ENCODE measurements around the gene CHRM4.

CHRM4 gene

DNA sequence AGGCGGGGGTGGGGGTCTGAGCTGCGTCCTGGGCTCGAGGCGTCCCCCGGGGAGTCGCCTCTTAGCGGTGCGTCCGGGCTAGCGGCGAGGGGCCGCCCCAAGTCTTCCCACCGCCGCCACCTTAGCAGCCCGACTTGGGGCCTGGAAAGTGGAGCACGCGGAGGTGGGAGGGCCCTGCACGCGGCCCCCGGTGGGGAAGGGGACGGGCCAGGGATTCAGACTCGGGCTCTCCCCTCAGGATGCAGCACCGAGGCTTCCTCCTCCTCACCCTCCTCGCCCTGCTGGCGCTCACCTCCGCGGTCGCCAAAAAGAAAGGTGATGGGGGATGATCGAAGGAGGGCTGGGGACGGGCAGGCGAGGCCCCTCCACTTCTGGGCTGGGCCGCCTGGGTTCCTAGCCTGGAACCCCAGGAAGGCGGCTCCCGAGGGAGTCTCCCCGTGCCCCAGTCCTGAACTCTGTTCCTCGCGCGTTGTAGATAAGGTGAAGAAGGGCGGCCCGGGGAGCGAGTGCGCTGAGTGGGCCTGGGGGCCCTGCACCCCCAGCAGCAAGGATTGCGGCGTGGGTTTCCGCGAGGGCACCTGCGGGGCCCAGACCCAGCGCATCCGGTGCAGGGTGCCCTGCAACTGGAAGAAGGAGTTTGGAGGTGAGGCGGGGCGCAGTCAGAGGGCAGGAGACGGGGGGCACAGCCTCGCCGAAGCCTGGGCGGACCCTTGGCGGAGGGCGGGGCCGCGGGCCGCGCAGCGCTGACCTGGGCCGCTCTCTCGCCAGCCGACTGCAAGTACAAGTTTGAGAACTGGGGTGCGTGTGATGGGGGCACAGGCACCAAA is 9.5 kb downstream of the CHRM4 start:
- TF ChIP-seq GATA3 (IDR thresholded peaks at IDR 0.05; ENCODE audit: low read depth, low read length) = no peak
- no peak for TF ChIP-seq GATA2 (IDR thresholded peaks at IDR 0.05; ENCODE audit: low read depth, low read length)

GRCh38 chr11:46381048-46381818 is 10.3 kb downstream of the CHRM4 start, which contains the start of gene MDK:
TSS of gene MDK (plus strand) at chr11:46381669. CDS start at chr11:46382058, 389 bp downstream.
- TF ChIP-seq GATA3 (IDR thresholded peaks at IDR 0.05; ENCODE audit: low read depth, low read length) (no peak), GATA2 (IDR thresholded peaks at IDR 0.05; ENCODE audit: low read depth, low read length) (no peak)

DNA sequence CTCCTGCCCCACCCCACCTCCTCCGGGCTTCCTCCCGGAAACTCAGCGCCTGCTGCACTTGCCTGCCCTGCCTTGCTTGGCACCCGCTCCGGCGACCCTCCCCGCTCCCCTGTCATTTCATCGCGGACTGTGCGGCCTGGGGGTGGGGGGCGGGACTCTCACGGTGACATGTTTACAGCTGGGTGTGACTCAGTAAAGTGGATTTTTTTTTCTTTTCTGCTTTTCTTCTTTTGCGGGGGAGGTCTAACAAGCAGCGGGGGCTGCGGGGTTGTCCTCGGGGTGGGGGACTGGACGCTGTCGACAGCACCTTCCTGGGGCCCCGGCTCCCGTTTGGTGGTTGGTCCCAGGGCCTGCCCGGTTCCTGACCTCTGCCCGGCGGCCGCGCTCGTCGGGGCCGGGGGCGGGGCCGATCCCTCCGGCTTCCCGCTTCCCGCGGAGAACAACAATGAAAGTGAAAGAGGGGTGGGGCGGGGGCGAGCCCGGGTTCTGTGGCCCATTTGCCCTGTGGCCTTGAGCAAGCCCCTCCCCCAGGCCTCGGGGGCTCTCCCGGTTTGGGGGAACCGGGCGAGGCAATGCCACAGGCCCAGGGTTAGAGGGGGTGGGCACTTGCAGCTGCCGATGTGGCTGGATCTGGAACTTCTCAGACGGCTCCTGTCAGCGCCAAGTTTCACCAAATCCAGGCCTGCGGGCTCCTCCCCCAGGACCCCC is 11.1 kb downstream of the CHRM4 start:
- TF ChIP-seq GATA3 (IDR thresholded peaks at IDR 0.05; ENCODE audit: low read depth, low read length) = no peak
- no peak for TF ChIP-seq GATA2 (IDR thresholded peaks at IDR 0.05; ENCODE audit: low read depth, low read length)

DNA sequence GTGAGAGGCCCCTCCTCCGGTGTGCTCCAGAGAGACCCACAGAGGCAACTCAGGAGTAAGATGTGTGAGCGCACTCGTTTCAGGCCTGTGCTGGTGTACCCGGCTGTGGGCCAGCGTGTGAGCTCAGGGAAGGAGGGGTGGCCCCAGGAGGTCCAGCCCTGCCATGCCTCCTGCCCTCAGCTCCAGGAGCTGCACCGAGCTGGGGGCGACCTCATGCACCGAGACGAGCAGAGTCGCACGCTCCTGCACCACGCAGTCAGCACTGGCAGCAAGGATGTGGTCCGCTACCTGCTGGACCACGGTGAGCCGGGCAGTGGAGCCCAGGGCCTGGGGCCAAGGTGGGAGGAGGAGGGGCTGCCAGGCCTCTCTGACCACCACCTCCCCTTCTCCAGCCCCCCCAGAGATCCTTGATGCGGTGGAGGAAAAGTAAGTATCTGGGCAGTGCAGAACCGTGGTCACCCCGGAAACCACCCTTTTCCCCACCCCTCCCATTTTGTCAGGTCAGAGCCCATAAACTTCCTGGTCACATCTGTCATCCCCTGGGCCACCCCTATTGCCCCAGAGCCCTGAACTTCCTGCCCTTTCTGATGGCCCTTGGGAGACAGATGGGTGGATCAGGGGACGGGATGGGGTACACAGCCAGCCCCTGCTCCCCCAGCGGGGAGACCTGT is 12.6 kb downstream of the CHRM4 start:
- TF ChIP-seq GATA3 (IDR thresholded peaks at IDR 0.05; ENCODE audit: low read depth, low read length) (no peak), GATA2 (IDR thresholded peaks at IDR 0.05; ENCODE audit: low read depth, low read length) (no peak)

DNA sequence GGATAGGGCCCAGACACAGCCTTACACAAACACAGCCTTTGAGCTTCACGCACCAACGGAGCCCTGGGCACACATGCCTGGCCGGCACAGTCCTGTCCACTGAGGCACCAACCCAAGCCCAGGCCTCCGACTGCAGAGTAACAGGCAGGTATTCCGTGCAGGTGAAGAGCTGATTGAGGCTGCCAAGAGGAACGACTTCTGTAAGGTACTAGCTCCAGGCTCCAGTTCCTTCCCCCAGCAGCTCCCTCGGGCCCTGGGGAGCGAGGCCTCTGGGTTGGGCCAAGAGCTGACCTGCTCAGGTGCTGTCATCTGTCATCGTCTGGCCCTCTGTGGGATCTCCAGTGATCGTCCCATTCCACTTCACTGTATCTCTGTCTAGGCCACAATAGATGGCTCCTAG is 13.3 kb downstream of the CHRM4 start:
- no peak for TF ChIP-seq GATA3 (IDR thresholded peaks at IDR 0.05; ENCODE audit: low read depth, low read length)
- TF ChIP-seq GATA2 (IDR thresholded peaks at IDR 0.05; ENCODE audit: low read depth, low read length) = no peak

DNA sequence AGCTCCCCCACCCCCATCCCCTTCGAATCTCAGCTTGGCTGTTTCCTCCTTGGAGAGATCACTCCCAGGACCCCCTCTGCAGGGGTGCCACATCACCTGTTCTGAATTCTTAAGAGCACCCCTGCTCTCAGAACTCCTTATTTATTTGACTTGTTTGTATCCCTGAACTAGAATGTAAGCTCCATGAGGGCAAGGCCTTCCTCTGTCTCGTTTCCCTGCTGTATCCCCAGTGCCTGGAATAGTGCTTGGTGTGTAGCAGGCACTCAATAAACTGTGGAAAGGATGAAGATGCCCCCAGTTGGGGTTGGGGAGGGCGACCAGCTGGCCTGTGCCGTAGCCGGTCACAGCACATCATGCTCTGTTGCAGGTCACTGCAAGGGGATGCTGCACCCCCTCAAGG is 13.7 kb downstream of the CHRM4 start:
- TF ChIP-seq GATA2 (IDR thresholded peaks at IDR 0.05; ENCODE audit: low read depth, low read length) (no peak), GATA3 (IDR thresholded peaks at IDR 0.05; ENCODE audit: low read depth, low read length) (no peak)

- no peak for TF ChIP-seq GATA3 (IDR thresholded peaks at IDR 0.05; ENCODE audit: low read depth, low read length)
- TF ChIP-seq GATA2 (IDR thresholded peaks at IDR 0.05; ENCODE audit: low read depth, low read length) = no peak
Observed at GRCh38 chr11:46377290-46377689, 14.3 kb downstream of the CHRM4 start.

- no peak for TF ChIP-seq GATA3 (IDR thresholded peaks at IDR 0.05; ENCODE audit: low read depth, low read length)
- no peak for TF ChIP-seq GATA2 (IDR thresholded peaks at IDR 0.05; ENCODE audit: low read depth, low read length)
Observed at GRCh38 chr11:46376258-46377050, 15.1 kb downstream of the CHRM4 start.

DNA sequence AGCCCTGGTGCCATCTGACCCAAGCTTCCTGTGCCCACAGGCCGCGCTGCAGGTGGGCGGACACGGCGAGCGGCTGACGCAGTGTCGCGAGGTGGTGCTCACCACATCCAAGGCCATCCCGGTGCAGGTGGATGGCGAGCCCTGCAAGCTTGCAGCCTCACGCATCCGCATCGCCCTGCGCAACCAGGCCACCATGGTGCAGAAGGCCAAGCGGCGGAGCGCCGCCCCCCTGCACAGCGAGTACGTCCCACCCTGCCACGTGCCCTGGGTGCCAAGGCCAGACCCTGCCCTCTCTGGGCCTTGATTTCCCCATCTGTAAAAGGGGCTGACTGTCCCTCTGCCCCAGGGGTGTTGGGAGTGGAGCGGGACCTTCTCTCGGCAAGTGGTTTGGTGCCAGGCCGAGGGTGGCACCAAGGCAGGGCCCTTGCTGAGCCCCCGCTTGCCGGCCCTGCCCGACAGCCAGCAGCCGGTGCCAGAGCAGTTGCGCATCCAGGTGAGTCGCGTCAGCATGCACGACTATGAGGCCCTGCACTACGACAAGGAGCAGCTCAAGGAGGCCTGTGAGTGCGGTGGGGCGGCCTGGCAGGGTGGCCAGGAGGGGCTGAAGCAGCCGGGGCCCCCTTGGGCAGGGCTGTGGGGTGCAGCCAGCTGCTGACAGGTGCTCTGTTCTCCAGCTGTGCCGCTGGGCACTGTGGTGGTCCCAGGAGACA is 16.0 kb downstream of the CHRM4 start:
- no peak for TF ChIP-seq GATA2 (IDR thresholded peaks at IDR 0.05; ENCODE audit: low read depth, low read length)
- no peak for TF ChIP-seq GATA3 (IDR thresholded peaks at IDR 0.05; ENCODE audit: low read depth, low read length)

DNA sequence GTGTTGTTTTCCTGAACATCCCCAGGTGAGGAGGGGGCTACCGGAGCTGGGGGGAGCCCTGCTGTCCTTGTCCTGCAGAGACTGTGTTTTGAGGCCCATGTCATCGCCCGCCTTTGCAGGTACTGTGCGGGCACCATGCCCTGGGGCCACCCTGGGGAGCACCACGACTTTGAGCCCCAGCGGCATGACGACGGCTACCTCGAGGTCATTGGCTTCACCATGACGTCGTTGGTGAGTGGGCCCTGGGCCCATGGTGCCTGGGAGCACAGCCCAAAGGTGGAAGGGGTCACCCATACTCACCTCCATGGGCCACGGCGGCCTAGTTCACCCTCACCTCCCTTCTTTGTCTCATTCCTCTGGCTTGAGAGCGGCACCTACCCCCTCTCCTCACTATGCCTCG is 16.8 kb downstream of the CHRM4 start:
- TF ChIP-seq GATA3 (IDR thresholded peaks at IDR 0.05; ENCODE audit: low read depth, low read length) (no peak), GATA2 (IDR thresholded peaks at IDR 0.05; ENCODE audit: low read depth, low read length) (no peak)

- TF ChIP-seq GATA3 (IDR thresholded peaks at IDR 0.05; ENCODE audit: low read depth, low read length) = no peak
- TF ChIP-seq GATA2 (IDR thresholded peaks at IDR 0.05; ENCODE audit: low read depth, low read length) = no peak
Observed at GRCh38 chr11:46373787-46374740, 17.5 kb downstream of the CHRM4 start.

Measured in SH-SY5Y (cell line).